HCT116 (cell line): ENCODE measurements around the gene APCDD1L. TPM values are rescaled to one million over a fixed set of nuclear protein-coding genes. Genes with fewer than 3 reads are reported as not detected.

ENCODE experiments used
- ATAC-seq: fragments of 200-7000 bp; cut with Tn5 transposase; 2 replicates; pipeline ENCODE4 v1.9.1; 2020; ENCODE audit warnings: mild to moderate bottlenecking, moderate library complexity
- BruUV-seq: library from RNA; stranded (reverse); fragments of 400-500 nt; replicated peaks from 2 replicates; lab custom pipeline; 2021; lab: Mats Ljungman, UMichigan
- CTCF ChIA-PET: fragments of 300-600 bp; sonication (Branson Sonifier 250); formaldehyde crosslinking; loops from one replicate; lab custom pipeline; 2021; ENCODE audit warnings: antibody characterized with exemption; lab: Charles Lee
- POLR2A ChIA-PET: fragments of 300-600, 350-600 bp; sonication (Branson Sonifier 250); formaldehyde crosslinking; loops from one replicate; lab custom pipeline; 2021; ENCODE audit warnings: antibody characterized with exemption; lab: Charles Lee
- RAD21 ChIA-PET, 2 experiments: fragments of 300-600 bp; sonication (Branson Sonifier 250); formaldehyde crosslinking; loops; one replicate each; lab custom pipeline; 2023; ENCODE audit warnings: low total read pairs in 2 of 2; ENCODE audit not compliant: uncharacterized antibody in 2 of 2, unreplicated experiment in 2 of 2, low non-redundant PET in 1 of 2; lab: Charles Lee
- DNase-seq: peaks from one replicate; pipeline ENCODE4 v3.0.0-alpha.2; 2010; ENCODE audit warnings: low read depth, low spot score
- H2AFZ ChIP-seq: fragments of 200-600 bp; shearing (Covaris generic), sonication (generic); 2 replicates; pipeline ENCODE4 v1.6.1; 2017; ENCODE audit warnings: low read depth, mixed run types, mixed read lengths, antibody characterized with exemption, low read length; ENCODE audit not compliant: poor library complexity, severe bottlenecking
- H3K27ac ChIP-seq: 2 replicates; pipeline ENCODE4 v1.5.1; 2012; ENCODE audit warnings: low read depth, low read length
- H3K27me3 ChIP-seq: fragments of 200-600 bp; sonication (generic); 2 replicates; pipeline ENCODE4 v1.6.1; 2016; ENCODE audit warnings: mixed run types, low read length, mixed read lengths; ENCODE audit not compliant: insufficient read depth
- H3K36me3 ChIP-seq, 2 experiments: fragments of 200-500 bp in 1 of 2; fragments of 200-600 bp in 1 of 2; sonication (Bioruptor generic) in 1 of 2; sonication (generic) in 1 of 2; 2 replicates each; pipeline versions ENCODE4 v1.5.1 to v1.6.1; 2014 to 2016; ENCODE audit warnings: low read length in 2 of 2, inconsistent platforms in 1 of 2, mixed read lengths in 1 of 2, mixed run types in 1 of 2; ENCODE audit not compliant: insufficient read depth in 2 of 2, control insufficient read depth in 1 of 2
- H3K4me1 ChIP-seq, 2 experiments: fragments of 200-600 bp in 1 of 2; sonication (generic) in 1 of 2; 2 replicates each; pipeline versions ENCODE4 v1.5.1 to v1.6.1; 2012 to 2017; ENCODE audit warnings: low read length in 2 of 2, inconsistent platforms in 1 of 2, mild to moderate bottlenecking in 1 of 2, mixed read lengths in 1 of 2, mixed run types in 1 of 2, moderate library complexity in 1 of 2; ENCODE audit not compliant: insufficient read depth in 2 of 2, control insufficient read depth in 1 of 2
- H3K4me2 ChIP-seq: fragments of 200-600 bp; sonication (generic); 2 replicates; pipeline ENCODE4 v1.6.1; 2017; ENCODE audit warnings: mixed run types, low read length, mixed read lengths
- H3K4me3 ChIP-seq, 2 experiments: fragments of 200-600 bp in 1 of 2; sonication (generic) in 1 of 2; replicated peaks in 1 of 2; 2 replicates each; pipeline ENCODE4 v1.5.1; 2011 to 2016; ENCODE audit warnings: low read length in 2 of 2, control low read depth in 1 of 2, low read depth in 1 of 2, mild to moderate bottlenecking in 1 of 2, mixed read lengths in 1 of 2, mixed run types in 1 of 2
- H3K79me2 ChIP-seq: fragments of 200-600 bp; sonication (generic); 2 replicates; pipeline ENCODE4 v1.6.1; 2017; ENCODE audit warnings: mild to moderate bottlenecking, mixed run types, low read length, moderate library complexity, mixed read lengths; ENCODE audit not compliant: insufficient read depth
- H3K9ac ChIP-seq: fragments of 200-600 bp; sonication (generic); 2 replicates; pipeline ENCODE4 v1.6.1; 2016; ENCODE audit warnings: low read length, mixed read lengths
- H3K9me2 ChIP-seq: fragments of 200-600 bp; sonication (generic), shearing (Covaris generic); 2 replicates; pipeline ENCODE4 v1.6.1; 2017; ENCODE audit warnings: mixed run types, mild to moderate bottlenecking, moderate library complexity; ENCODE audit not compliant: insufficient read depth
- H3K9me3 ChIP-seq, 2 experiments: fragments of 200-500 bp in 1 of 2; fragments of 200-600 bp in 1 of 2; sonication (Bioruptor generic) in 1 of 2; sonication (generic) in 1 of 2; 2 replicates each; pipeline ENCODE4 v1.6.1; 2014 to 2017; ENCODE audit warnings: low read length in 2 of 2, mixed read lengths in 2 of 2, inconsistent platforms in 1 of 2, low read depth in 1 of 2, mild to moderate bottlenecking in 1 of 2, mixed run types in 1 of 2, moderate library complexity in 1 of 2; ENCODE audit not compliant: control insufficient read depth in 1 of 2, insufficient read depth in 1 of 2
- H4K20me1 ChIP-seq: fragments of 200-600 bp; sonication (generic), shearing (Covaris generic); 2 replicates; pipeline ENCODE4 v1.6.1; 2017; ENCODE audit warnings: mixed run types, mild to moderate bottlenecking, moderate library complexity; ENCODE audit not compliant: insufficient read depth
- CBX3 ChIP-seq: IDR thresholded peaks from 2 replicates; pipeline ENCODE4 v1.6.1; 2012; ENCODE audit warnings: low read depth
- EGR1 ChIP-seq: IDR thresholded peaks from 2 replicates; pipeline ENCODE4 v1.6.1; 2012; ENCODE audit warnings: low read depth
- ELF1 ChIP-seq: IDR thresholded peaks from 2 replicates; pipeline ENCODE4 v1.6.1; 2012; ENCODE audit warnings: low read depth, borderline replicate concordance
- EZH2 ChIP-seq: fragments of 200-600 bp; sonication (generic); IDR thresholded peaks from 2 replicates; pipeline ENCODE4 v1.6.1; 2017; ENCODE audit warnings: antibody characterized with exemption, mixed run types
- FOSL1 ChIP-seq: IDR thresholded peaks from 2 replicates; pipeline ENCODE4 v1.6.1; 2012; ENCODE audit warnings: low read depth
- JUND ChIP-seq: IDR thresholded peaks from 2 replicates; pipeline ENCODE4 v1.6.1; 2012
- MAX ChIP-seq: IDR thresholded peaks from 2 replicates; pipeline ENCODE4 v1.6.1; 2012
- POLR2A ChIP-seq: IDR thresholded peaks from 2 replicates; pipeline ENCODE4 v1.7.0; 2011; ENCODE audit warnings: borderline replicate concordance; ENCODE audit not compliant: insufficient read depth, insufficient read length; ENCODE audit errors: extremely low read depth
- POLR2AphosphoS5 ChIP-seq: IDR thresholded peaks from 2 replicates; pipeline ENCODE4 v1.6.1; 2011; ENCODE audit warnings: mild to moderate bottlenecking, low read depth, low read length, moderate library complexity
- RAD21 ChIP-seq: IDR thresholded peaks from 2 replicates; pipeline ENCODE4 v1.6.1; 2012; ENCODE audit warnings: low read depth, mild to moderate bottlenecking
- SIN3A ChIP-seq: IDR thresholded peaks from 2 replicates; pipeline ENCODE4 v1.6.1; 2012; ENCODE audit warnings: low read depth
- SP1 ChIP-seq: IDR thresholded peaks from 2 replicates; pipeline ENCODE4 v1.6.1; 2012; ENCODE audit warnings: low read depth
- SRF ChIP-seq: IDR thresholded peaks from 2 replicates; pipeline ENCODE4 v1.6.1; 2012; ENCODE audit warnings: low read depth
- TCF7L2 ChIP-seq: IDR thresholded peaks from 2 replicates; pipeline ENCODE4 v1.7.0; 2011; ENCODE audit warnings: borderline replicate concordance, inconsistent platforms; ENCODE audit not compliant: insufficient read depth, insufficient read length; ENCODE audit errors: extremely low read depth
- ZBTB33 ChIP-seq: IDR thresholded peaks from 2 replicates; pipeline ENCODE4 v1.6.1; 2011; ENCODE audit warnings: mild to moderate bottlenecking, low read length, moderate library complexity; ENCODE audit not compliant: insufficient replicate concordance; ENCODE audit errors: extremely low read depth
- ZNF274 ChIP-seq: fragments of 200-500 bp; sonication (Bioruptor generic); IDR thresholded peaks from 2 replicates; pipeline ENCODE4 v1.6.1; 2014; ENCODE audit warnings: mild to moderate bottlenecking, low read depth, low read length, inconsistent platforms
- intact Hi-C: fragments of 100-400 bp; cut with micrococcal nuclease; formaldehyde crosslinking; loops from 2 replicates; pipeline ENCODE4 v1.10.0; 2022
- total RNA-seq: library from RNA; stranded (reverse); gene quantifications from one replicate; pipeline ENCODE4 v1.2.1, GENCODE V29; 2021; ENCODE audit not compliant: unreplicated experiment
- TF ChIP-seq, protein P1 (sequence below), 3 experiments: fragments of 200-600 bp in 1 of 3; sonication (generic) in 1 of 3; IDR thresholded peaks in 2 of 3; conservative IDR thresholded peaks in 1 of 3; 2 replicates each; pipeline ENCODE4 v1.5.1; 2012 to 2017; ENCODE audit warnings: low read depth in 2 of 3, low read length in 2 of 3, antibody characterized with exemption in 1 of 3, borderline replicate concordance in 1 of 3, control low read depth in 1 of 3, mild to moderate bottlenecking in 1 of 3, mixed read lengths in 1 of 3, mixed run types in 1 of 3, moderate library complexity in 1 of 3; ENCODE audit not compliant: insufficient read depth in 1 of 3
- TF ChIP-seq, protein P2 (sequence below): IDR thresholded peaks from 2 replicates; pipeline ENCODE4 v1.6.1; 2012; ENCODE audit warnings: low read depth

The APCDD1L gene
- total RNA-seq, 1 experiment from 2014 or later, result not detected

GRCh38 chr20:58466095-58466708, 49.0 kb downstream of the APCDD1L start:
- TF ChIP-seq RAD21, result no peak
- TF ChIP-seq POLR2A, result no peak
- TF ChIP-seq ELF1, result no peak
- no peak for TF ChIP-seq FOSL1
- TF ChIP-seq SRF, result no peak
- TF ChIP-seq ZBTB33, result no peak
- no peak for TF ChIP-seq MAX
- no peak for TF ChIP-seq TCF7L2
- TF ChIP-seq, protein P1, sequence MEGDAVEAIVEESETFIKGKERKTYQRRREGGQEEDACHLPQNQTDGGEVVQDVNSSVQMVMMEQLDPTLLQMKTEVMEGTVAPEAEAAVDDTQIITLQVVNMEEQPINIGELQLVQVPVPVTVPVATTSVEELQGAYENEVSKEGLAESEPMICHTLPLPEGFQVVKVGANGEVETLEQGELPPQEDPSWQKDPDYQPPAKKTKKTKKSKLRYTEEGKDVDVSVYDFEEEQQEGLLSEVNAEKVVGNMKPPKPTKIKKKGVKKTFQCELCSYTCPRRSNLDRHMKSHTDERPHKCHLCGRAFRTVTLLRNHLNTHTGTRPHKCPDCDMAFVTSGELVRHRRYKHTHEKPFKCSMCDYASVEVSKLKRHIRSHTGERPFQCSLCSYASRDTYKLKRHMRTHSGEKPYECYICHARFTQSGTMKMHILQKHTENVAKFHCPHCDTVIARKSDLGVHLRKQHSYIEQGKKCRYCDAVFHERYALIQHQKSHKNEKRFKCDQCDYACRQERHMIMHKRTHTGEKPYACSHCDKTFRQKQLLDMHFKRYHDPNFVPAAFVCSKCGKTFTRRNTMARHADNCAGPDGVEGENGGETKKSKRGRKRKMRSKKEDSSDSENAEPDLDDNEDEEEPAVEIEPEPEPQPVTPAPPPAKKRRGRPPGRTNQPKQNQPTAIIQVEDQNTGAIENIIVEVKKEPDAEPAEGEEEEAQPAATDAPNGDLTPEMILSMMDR (IDR thresholded peaks at IDR 0.05 in 2 of 3, conservative IDR thresholded peaks at IDR 0.05 in 1 of 3; ENCODE audit: borderline replicate concordance in 1 of 3, insufficient read depth in 1 of 3, low read depth in 2 of 3, low read length in 2 of 3), result no peak
- no peak for TF ChIP-seq CBX3
- TF ChIP-seq JUND, result no peak
- TF ChIP-seq EGR1, result no peak
- no peak for TF ChIP-seq EZH2
- TF ChIP-seq ZNF274, result no peak
- no peak for TF ChIP-seq SIN3A
- TF ChIP-seq, protein P2, sequence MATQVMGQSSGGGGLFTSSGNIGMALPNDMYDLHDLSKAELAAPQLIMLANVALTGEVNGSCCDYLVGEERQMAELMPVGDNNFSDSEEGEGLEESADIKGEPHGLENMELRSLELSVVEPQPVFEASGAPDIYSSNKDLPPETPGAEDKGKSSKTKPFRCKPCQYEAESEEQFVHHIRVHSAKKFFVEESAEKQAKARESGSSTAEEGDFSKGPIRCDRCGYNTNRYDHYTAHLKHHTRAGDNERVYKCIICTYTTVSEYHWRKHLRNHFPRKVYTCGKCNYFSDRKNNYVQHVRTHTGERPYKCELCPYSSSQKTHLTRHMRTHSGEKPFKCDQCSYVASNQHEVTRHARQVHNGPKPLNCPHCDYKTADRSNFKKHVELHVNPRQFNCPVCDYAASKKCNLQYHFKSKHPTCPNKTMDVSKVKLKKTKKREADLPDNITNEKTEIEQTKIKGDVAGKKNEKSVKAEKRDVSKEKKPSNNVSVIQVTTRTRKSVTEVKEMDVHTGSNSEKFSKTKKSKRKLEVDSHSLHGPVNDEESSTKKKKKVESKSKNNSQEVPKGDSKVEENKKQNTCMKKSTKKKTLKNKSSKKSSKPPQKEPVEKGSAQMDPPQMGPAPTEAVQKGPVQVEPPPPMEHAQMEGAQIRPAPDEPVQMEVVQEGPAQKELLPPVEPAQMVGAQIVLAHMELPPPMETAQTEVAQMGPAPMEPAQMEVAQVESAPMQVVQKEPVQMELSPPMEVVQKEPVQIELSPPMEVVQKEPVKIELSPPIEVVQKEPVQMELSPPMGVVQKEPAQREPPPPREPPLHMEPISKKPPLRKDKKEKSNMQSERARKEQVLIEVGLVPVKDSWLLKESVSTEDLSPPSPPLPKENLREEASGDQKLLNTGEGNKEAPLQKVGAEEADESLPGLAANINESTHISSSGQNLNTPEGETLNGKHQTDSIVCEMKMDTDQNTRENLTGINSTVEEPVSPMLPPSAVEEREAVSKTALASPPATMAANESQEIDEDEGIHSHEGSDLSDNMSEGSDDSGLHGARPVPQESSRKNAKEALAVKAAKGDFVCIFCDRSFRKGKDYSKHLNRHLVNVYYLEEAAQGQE, result no peak
- TF ChIP-seq POLR2AphosphoS5, result no peak
- no peak for TF ChIP-seq SP1
- Histone ChIP-seq H3K27me3 (no peaks in the 10 kb centered on the region), H3K36me3 (no peaks in the 10 kb centered on the region), H3K79me2 (no peaks in the 10 kb centered on the region), H3K4me1 (no peaks in the 10 kb centered on the region), H3K4me2 (no peak overlapping the region), H2AFZ (no peak overlapping the region), H3K27ac (no peak overlapping the region), H3K9me3 (no peaks in the 10 kb centered on the region), H3K9me2 (no peaks in the 10 kb centered on the region), H4K20me1 (no peaks in the 10 kb centered on the region), H3K4me3 (no peak overlapping the region), H3K9ac (no peak overlapping the region)
- BruUV-seq, result no TSS peak
- intact Hi-C loops, result no loop called here
- ChIA-PET CTCF (no interaction called here), RAD21 (no interaction called here), POLR2A (no interaction called here)
- DNase-seq (no peak), ATAC-seq (no peak)
